ENCODE results near the gene LUZP4. TPM values are rescaled to one million over a fixed set of nuclear protein-coding genes. Genes with fewer than 3 reads are reported as not detected.
A peak's percentile ranks its signal among the peaks of the same experiment; 100 is the strongest.

The LUZP4 gene
- polyA plus RNA-seq, 1 of the 3 experiments (the other 2 are of a cell fraction) = not detected

DNA sequence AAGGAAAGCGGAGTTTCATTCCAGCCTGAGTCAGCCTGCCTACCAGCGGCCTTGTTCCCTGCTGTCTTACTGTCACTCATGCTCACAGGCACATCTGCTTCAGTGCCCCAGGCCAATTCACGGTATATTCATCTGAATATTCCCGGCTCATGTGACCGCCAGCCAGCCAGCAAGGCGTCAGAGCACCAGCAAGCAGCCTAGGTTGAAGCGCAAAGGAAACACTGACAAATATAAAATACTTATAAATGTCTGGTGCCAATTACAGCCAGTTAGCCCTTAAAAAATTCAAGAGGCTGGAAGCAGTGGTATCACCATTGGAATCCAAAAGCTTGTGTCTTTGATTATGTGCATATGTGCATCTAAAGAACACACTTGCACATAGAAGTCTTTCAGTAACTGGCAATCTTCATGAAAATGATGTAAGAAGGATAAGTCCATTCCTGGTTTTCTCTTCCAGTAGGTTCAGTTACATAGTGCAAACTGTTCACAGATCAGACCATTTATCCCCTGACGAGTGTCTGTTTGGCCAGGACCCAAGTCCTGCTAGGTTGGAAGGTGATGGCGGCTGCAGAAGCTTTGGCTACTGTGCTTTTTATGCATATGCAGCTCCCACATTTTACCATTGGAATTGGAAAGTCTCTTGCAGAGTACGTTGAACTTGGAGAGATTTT is 61.3 kb downstream of the LUZP4 start:
- CTCF ChIA-PET = interaction anchor here (1.0 to 1.2 kb wide), 2 partner anchors 12 to 292 kb away, joined by 3 read pairs; no protein-coding TSS in a partner anchor
- no peaks in the 10 kb centered on the region for H3K9me3 ChIP-seq
- H3K4me1 ChIP-seq (ENCODE audit: control insufficient read depth in 1 of 2, insufficient read depth in 2 of 2, low read depth in 1 of 2, low read length in 1 of 2) = peaks cover 0 to 6% of the 10 kb centered on the region in 2 experiments; a peak in 1 of 4 replicates
- H3K27ac ChIP-seq (ENCODE audit: low read depth in 2 of 2, low read length in 1 of 2) = no peak overlapping the region; a peak in 1 of 4 replicates
- H3K4me2 ChIP-seq = no peak overlapping the region
- H4K20me1 ChIP-seq (ENCODE audit: insufficient read depth) = no peaks in the 10 kb centered on the region
- peak; percentile 18 for DNase-seq
- POLR2A ChIA-PET = no interaction called here
- H2AFZ ChIP-seq (ENCODE audit: low read depth) = no peak overlapping the region
- no peak for TF ChIP-seq POLR2AphosphoS5 (IDR thresholded peaks at IDR 0.05; ENCODE audit: low read depth, low read length)
- TF ChIP-seq, protein P1, sequence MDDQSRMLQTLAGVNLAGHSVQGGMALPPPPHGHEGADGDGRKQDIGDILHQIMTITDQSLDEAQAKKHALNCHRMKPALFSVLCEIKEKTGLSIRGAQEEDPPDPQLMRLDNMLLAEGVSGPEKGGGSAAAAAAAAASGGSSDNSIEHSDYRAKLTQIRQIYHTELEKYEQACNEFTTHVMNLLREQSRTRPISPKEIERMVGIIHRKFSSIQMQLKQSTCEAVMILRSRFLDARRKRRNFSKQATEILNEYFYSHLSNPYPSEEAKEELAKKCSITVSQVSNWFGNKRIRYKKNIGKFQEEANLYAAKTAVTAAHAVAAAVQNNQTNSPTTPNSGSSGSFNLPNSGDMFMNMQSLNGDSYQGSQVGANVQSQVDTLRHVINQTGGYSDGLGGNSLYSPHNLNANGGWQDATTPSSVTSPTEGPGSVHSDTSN (IDR thresholded peaks at IDR 0.05) = no peak
- no peak for TF ChIP-seq SIN3A (IDR thresholded peaks at IDR 0.05; ENCODE audit: borderline replicate concordance, low read depth, low read length)
- no peak for TF ChIP-seq GABPA (IDR thresholded peaks at IDR 0.05; ENCODE audit: low read depth)
- TF ChIP-seq RFX5 (IDR thresholded peaks at IDR 0.05; ENCODE audit: low read length) = no peak
- TF ChIP-seq CHD2 (IDR thresholded peaks at IDR 0.05; ENCODE audit: low read length, partially characterized antibody) = no peak
- no peak for TF ChIP-seq FOSL2 (IDR thresholded peaks at IDR 0.05; ENCODE audit: borderline replicate concordance, low read depth)
- TF ChIP-seq FOXJ3 (CRISPR knock-in tag; IDR thresholded peaks at IDR 0.05) = no peak
- no peak for TF ChIP-seq JUND (IDR thresholded peaks at IDR 0.05)
- no peak for TF ChIP-seq RXRA (IDR thresholded peaks at IDR 0.05; ENCODE audit: borderline replicate concordance, low read depth)
- TF ChIP-seq, protein P2, sequence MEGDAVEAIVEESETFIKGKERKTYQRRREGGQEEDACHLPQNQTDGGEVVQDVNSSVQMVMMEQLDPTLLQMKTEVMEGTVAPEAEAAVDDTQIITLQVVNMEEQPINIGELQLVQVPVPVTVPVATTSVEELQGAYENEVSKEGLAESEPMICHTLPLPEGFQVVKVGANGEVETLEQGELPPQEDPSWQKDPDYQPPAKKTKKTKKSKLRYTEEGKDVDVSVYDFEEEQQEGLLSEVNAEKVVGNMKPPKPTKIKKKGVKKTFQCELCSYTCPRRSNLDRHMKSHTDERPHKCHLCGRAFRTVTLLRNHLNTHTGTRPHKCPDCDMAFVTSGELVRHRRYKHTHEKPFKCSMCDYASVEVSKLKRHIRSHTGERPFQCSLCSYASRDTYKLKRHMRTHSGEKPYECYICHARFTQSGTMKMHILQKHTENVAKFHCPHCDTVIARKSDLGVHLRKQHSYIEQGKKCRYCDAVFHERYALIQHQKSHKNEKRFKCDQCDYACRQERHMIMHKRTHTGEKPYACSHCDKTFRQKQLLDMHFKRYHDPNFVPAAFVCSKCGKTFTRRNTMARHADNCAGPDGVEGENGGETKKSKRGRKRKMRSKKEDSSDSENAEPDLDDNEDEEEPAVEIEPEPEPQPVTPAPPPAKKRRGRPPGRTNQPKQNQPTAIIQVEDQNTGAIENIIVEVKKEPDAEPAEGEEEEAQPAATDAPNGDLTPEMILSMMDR (IDR thresholded peaks at IDR 0.05) = no peak
- TF ChIP-seq RCOR1 (IDR thresholded peaks at IDR 0.05; ENCODE audit: low read length) = no peak
- TF ChIP-seq NRF1 (IDR thresholded peaks at IDR 0.05; ENCODE audit: low read depth, low read length) = no peak
- no peak for TF ChIP-seq TEAD4 (IDR thresholded peaks at IDR 0.05; ENCODE audit: borderline replicate concordance, insufficient read depth)
- TF ChIP-seq MEF2A (IDR thresholded peaks at IDR 0.05; ENCODE audit: borderline replicate concordance, low read depth) = no peak
- no peak for TF ChIP-seq TAF1 (IDR thresholded peaks at IDR 0.05; ENCODE audit: borderline replicate concordance, low read depth, low read length)
- TF ChIP-seq TCF12 (IDR thresholded peaks at IDR 0.05) = no peak
- no peak for TF ChIP-seq SMC3 (IDR thresholded peaks at IDR 0.05; ENCODE audit: low read depth, low read length)
- WGBS (ENCODE audit: low lambda C conversion rate) = 47% methylated on average over 9 of the region's 10 CpGs
- H3K9me2 ChIP-seq = no peaks in the 10 kb centered on the region
- no peaks in the 10 kb centered on the region for H3K36me3 ChIP-seq (replicated peaks in 1 of 2; ENCODE audit: control insufficient read depth in 1 of 2, insufficient read depth in 2 of 2, low read length in 1 of 2)
- H3K4me3 ChIP-seq (ENCODE audit: low read depth in 2 of 2, low read length in 1 of 2) = no peak overlapping the region
- H3K79me2 ChIP-seq (ENCODE audit: insufficient read depth) = no peaks in the 10 kb centered on the region
- no peaks in the 10 kb centered on the region for H3F3A ChIP-seq (replicated peaks; ENCODE audit: insufficient read depth)
- H3K9ac ChIP-seq = no peak overlapping the region
- no peaks in the 10 kb centered on the region for H3K27me3 ChIP-seq (ENCODE audit: insufficient read depth)

All from SK-N-SH (cell line).